HepG2 (cell line): ENCODE measurements around the gene GLUD1. TPM values are rescaled to one million over a fixed set of nuclear protein-coding genes. Genes with fewer than 3 reads are reported as not detected.

Experiments
- BRD4 ChIP-seq: sonication (generic); formaldehyde crosslinking; IDR thresholded peaks from 2 replicates; pipeline ENCODE4 v1.4.0; 2020; ENCODE audit warnings: missing genetic modification reagents
- CREB3 ChIP-seq: sonication (generic); formaldehyde crosslinking; IDR thresholded peaks from 2 replicates; pipeline ENCODE4 v1.5.0; 2020; ENCODE audit warnings: missing genetic modification reagents
- GLI4 ChIP-seq: sonication (generic); formaldehyde crosslinking; IDR thresholded peaks from 2 replicates; pipeline ENCODE4 v1.5.1; 2020; ENCODE audit warnings: missing genetic modification reagents, mild to moderate bottlenecking, moderate library complexity, borderline replicate concordance
- HNF4G ChIP-seq, 2 experiments: sonication (generic) in 1 of 2; formaldehyde crosslinking in 1 of 2; IDR thresholded peaks; 2 replicates each; pipeline versions ENCODE4 v1.4.0 to v1.6.1; 2011 to 2020; ENCODE audit warnings: borderline replicate concordance in 2 of 2, low read depth in 2 of 2, mild to moderate bottlenecking in 2 of 2, low read length in 1 of 2, missing genetic modification reagents in 1 of 2, moderate library complexity in 1 of 2
- HNRNPLL ChIP-seq: fragments of 200-400 bp; formaldehyde crosslinking; IDR thresholded peaks from 2 replicates; pipeline ENCODE4 v1.6.1; 2017; ENCODE audit warnings: mild to moderate bottlenecking, low read depth, low read length; ENCODE audit not compliant: poor library complexity, severe bottlenecking
- KLF15 ChIP-seq: sonication (generic); formaldehyde crosslinking; IDR thresholded peaks from 2 replicates; pipeline ENCODE4 v1.8.1; 2023; ENCODE audit warnings: borderline replicate concordance, mild to moderate bottlenecking, inconsistent platforms, missing genetic modification reagents, mixed read lengths
- MAF1 ChIP-seq: sonication (generic); formaldehyde crosslinking; IDR thresholded peaks from 2 replicates; pipeline ENCODE4 v1.5.0; 2020; ENCODE audit warnings: missing genetic modification reagents, borderline replicate concordance
- MTF1 ChIP-seq: sonication (generic); formaldehyde crosslinking; IDR thresholded peaks from 2 replicates; pipeline ENCODE4 v1.5.0; 2020; ENCODE audit warnings: missing genetic modification reagents
- NFAT5 ChIP-seq: sonication (generic); formaldehyde crosslinking; IDR thresholded peaks from 2 replicates; pipeline ENCODE4 v1.4.0; 2020; ENCODE audit warnings: missing genetic modification reagents
- POLR2G ChIP-seq: fragments of 200-400 bp; formaldehyde crosslinking; IDR thresholded peaks from 2 replicates; pipeline ENCODE4 v1.6.1; 2018; ENCODE audit warnings: mild to moderate bottlenecking, low read depth, low read length, moderate library complexity
- RAD21 ChIP-seq: fragments of 450-650 bp; formaldehyde crosslinking; IDR thresholded peaks from 2 replicates; pipeline ENCODE4 v1.5.0; 2020; ENCODE audit warnings: mild to moderate bottlenecking
- SIX1 ChIP-seq: sonication (generic); formaldehyde crosslinking; IDR thresholded peaks from 2 replicates; pipeline ENCODE4 v1.4.0; 2020; ENCODE audit warnings: missing genetic modification reagents, borderline replicate concordance
- SSRP1 ChIP-seq: IDR thresholded peaks from 2 replicates; pipeline ENCODE4 v1.6.1; 2016; ENCODE audit warnings: control low read depth
- TEAD3 ChIP-seq: optimal IDR thresholded peaks from 2 replicates; pipeline ENCODE3; 2016; ENCODE audit warnings: borderline replicate concordance
- TRIM22 ChIP-seq: fragments of 450-650 bp; IDR thresholded peaks from 2 replicates; pipeline ENCODE4 v1.6.1; 2017
- ZBTB21 ChIP-seq: sonication (generic); formaldehyde crosslinking; IDR thresholded peaks from 2 replicates; pipeline ENCODE4 v1.4.0; 2020; ENCODE audit warnings: missing genetic modification reagents
- ZNF24 ChIP-seq: fragments of 450-650 bp; IDR thresholded peaks from 2 replicates; pipeline ENCODE4 v1.6.1; 2017; ENCODE audit warnings: antibody characterized with exemption, mild to moderate bottlenecking
- ZNF460 ChIP-seq: sonication (generic); formaldehyde crosslinking; IDR thresholded peaks from 2 replicates; pipeline ENCODE4 v1.5.1; 2020; ENCODE audit warnings: missing genetic modification reagents, mild to moderate bottlenecking, borderline replicate concordance
- ZNF557 ChIP-seq: sonication (generic); formaldehyde crosslinking; IDR thresholded peaks from 2 replicates; pipeline ENCODE4 v1.4.0; 2020; ENCODE audit warnings: missing genetic modification reagents
- ZNF598 ChIP-seq: sonication (generic); formaldehyde crosslinking; IDR thresholded peaks from 2 replicates; pipeline ENCODE4 v1.5.1; 2020; ENCODE audit warnings: mild to moderate bottlenecking, missing genetic modification reagents, borderline replicate concordance
- ZNF768 ChIP-seq: sonication (generic); formaldehyde crosslinking; IDR thresholded peaks from 2 replicates; pipeline ENCODE4 v1.4.0; 2020; ENCODE audit warnings: missing genetic modification reagents
- ZSCAN12 ChIP-seq: sonication (generic); formaldehyde crosslinking; IDR thresholded peaks from 2 replicates; pipeline ENCODE4 v1.9.0; 2021; ENCODE audit warnings: mild to moderate bottlenecking, missing genetic modification reagents
- polyA plus RNA-seq, 8 experiments: library from polyadenylated mRNA; depleted of rRNA in 3 of 8; stranded (reverse) in 7 of 8; unstranded in 1 of 8; fragments of >200 nt; fragmentation: Illumina TruSeq in 4 of 8; extraction: Trizol in 4 of 8; gene quantifications; 2 replicates each; pipeline versions ENCODE4 v1.2.1 to v1.2.3, GENCODE V29; 2011 to 2016; ENCODE audit warnings: low read depth in 4 of 8, missing spikeins in 1 of 8, mixed read lengths in 1 of 8; ENCODE audit not compliant: insufficient read depth in 1 of 8
- total RNA-seq, 5 experiments: library from RNA; depleted of rRNA; stranded (reverse); fragments of >200 nt; fragmentation: Illumina TruSeq; extraction: Trizol; gene quantifications; 2 replicates each; pipeline ENCODE4 v1.2.3, GENCODE V29; 2016; ENCODE audit warnings: low read depth in 1 of 5

Gene GLUD1
- total and polyA plus RNA-seq, 2 of the 13 experiments (the other 11 are each of a cell fraction or from before 2014, with no cell fraction given): 301 to 798 TPM

- TF ChIP-seq POLR2G: peak; percentile 74
- TF ChIP-seq HNF4G (IDR thresholded peaks at IDR 0.05; ENCODE audit: borderline replicate concordance, low read depth, low read length): no peak
- TF ChIP-seq HNF4G (CRISPR knock-in tag; IDR thresholded peaks at IDR 0.05; ENCODE audit: borderline replicate concordance, low read depth): 0 out of 2 replicates have a peak, but pooled peaks have one; percentile 39
- no peak for TF ChIP-seq SSRP1 (CRISPR knock-in tag)
- peak; percentile 83; the same call in 1 of the 2 replicates for TF ChIP-seq ZNF768 (CRISPR knock-in tag)
- no peak; the same call in 1 of the 2 replicates for TF ChIP-seq KLF15 (CRISPR knock-in tag)
- TF ChIP-seq SIX1 (CRISPR knock-in tag): no peak; the same call in 1 of the 2 replicates
- no peak for TF ChIP-seq ZBTB21 (CRISPR knock-in tag)
- no peak for TF ChIP-seq MTF1 (CRISPR knock-in tag)
- TF ChIP-seq TRIM22: no peak
- TF ChIP-seq ZNF598 (CRISPR knock-in tag): 0 out of 2 replicates have a peak, but pooled peaks have one; percentile 77
- TF ChIP-seq GLI4: no peak
- no peak; the same call in 1 of the 2 replicates for TF ChIP-seq CREB3 (CRISPR knock-in tag)
- TF ChIP-seq NFAT5 (CRISPR knock-in tag): peak; percentile 75; the same call in 1 of the 2 replicates
- TF ChIP-seq ZSCAN12 (CRISPR knock-in tag): no peak
- peak; percentile 97 for TF ChIP-seq BRD4 (CRISPR knock-in tag)
- no peak for TF ChIP-seq ZNF24
- TF ChIP-seq MAF1: no peak
- peak; percentile 27; the same call in 1 of the 2 replicates for TF ChIP-seq ZNF460 (CRISPR knock-in tag)
- TF ChIP-seq TEAD3 (CRISPR knock-in tag): peak; percentile 11
- TF ChIP-seq ZNF557 (CRISPR knock-in tag): 0 out of 2 replicates have a peak, but pooled peaks have one; percentile 50
- TF ChIP-seq HNRNPLL: peak; percentile 33
- TF ChIP-seq RAD21 (CRISPR knock-in tag): peak; percentile 67
Measured at GRCh38 chr10:87095236-87095945, 748 bp upstream of the GLUD1 start (continued).
